CD14-positive monocyte (primary cell): ENCODE measurements around the gene POGZ. TPM values are rescaled to one million over a fixed set of nuclear protein-coding genes. Genes with fewer than 3 reads are reported as not detected.
"Not testable (repeated sequence)": the region's sequence is repeated elsewhere in the genome, so short reads cannot be mapped to it uniquely, and the experiment has no call there.

Experiments
- DNase-seq, 3 donors: peaks; one replicate each; pipeline ENCODE4 v3.0.0-alpha.2; 2011 to 2022
- H2AFZ ChIP-seq: 2 replicates; pipeline ENCODE4 v1.6.0; 2012; ENCODE audit warnings: mild to moderate bottlenecking, low read depth, low read length, inconsistent platforms; ENCODE audit not compliant: insufficient read depth, poor library complexity, severe bottlenecking
- H3K27ac ChIP-seq, 2 donors: 1 replicate in 1 of 2; 2 replicates in 1 of 2; pipeline ENCODE4 v1.5.1; 2012 to 2013; ENCODE audit warnings: low read length in 2 of 2, control low read depth in 1 of 2, inconsistent platforms in 1 of 2, low read depth in 1 of 2, mild to moderate bottlenecking in 1 of 2
- H3K27me3 ChIP-seq, 2 donors: one replicate each; pipeline versions ENCODE4 v1.6.0 to v1.6.1; 2011 to 2013; ENCODE audit warnings: low read length in 2 of 2; ENCODE audit not compliant: control insufficient read depth in 2 of 2, insufficient read depth in 2 of 2
- H3K36me3 ChIP-seq, 2 donors: replicated peaks in 1 of 2; 1 replicate in 1 of 2; 2 replicates in 1 of 2; pipeline versions ENCODE4 v1.5.1 to v1.6.1; 2012 to 2013; ENCODE audit warnings: low read length in 2 of 2, control low read depth in 1 of 2, inconsistent platforms in 1 of 2, mild to moderate bottlenecking in 1 of 2; ENCODE audit not compliant: insufficient read depth in 2 of 2, control insufficient read depth in 1 of 2
- H3K4me1 ChIP-seq, 2 donors: 1 replicate in 1 of 2; 2 replicates in 1 of 2; pipeline versions ENCODE4 v1.5.1 to v1.6.1; 2012 to 2013; ENCODE audit warnings: low read length in 2 of 2, control low read depth in 1 of 2, inconsistent platforms in 1 of 2, mild to moderate bottlenecking in 1 of 2, moderate library complexity in 1 of 2; ENCODE audit not compliant: insufficient read depth in 2 of 2, control insufficient read depth in 1 of 2
- H3K4me2 ChIP-seq: replicated peaks from 2 replicates; pipeline ENCODE3; 2012; ENCODE audit warnings: low read length, moderate library complexity, mild to moderate bottlenecking; ENCODE audit not compliant: poor library complexity, severe bottlenecking; ENCODE audit errors: extremely low read depth
- H3K4me3 ChIP-seq, 3 experiments: fragments of 200-600 bp in 1 of 3; sonication (generic) in 1 of 3; replicated peaks in 1 of 3; 1 replicate in 2 of 3; 2 replicates in 1 of 3; pipeline ENCODE4 v1.5.1; 2011 to 2013; ENCODE audit warnings: low read length in 3 of 3, mild to moderate bottlenecking in 3 of 3, control low read depth in 2 of 3, low read depth in 2 of 3, inconsistent platforms in 1 of 3, moderate library complexity in 1 of 3
- H3K79me2 ChIP-seq: 2 replicates; pipeline ENCODE4 v1.6.0; 2012; ENCODE audit warnings: mild to moderate bottlenecking, control low read depth, inconsistent platforms, low read length, moderate library complexity; ENCODE audit not compliant: insufficient read depth
- H3K9ac ChIP-seq: 2 replicates; pipeline ENCODE4 v1.6.0; 2017; ENCODE audit warnings: low read length, mild to moderate bottlenecking; ENCODE audit not compliant: insufficient read depth, poor library complexity, severe bottlenecking
- H3K9me3 ChIP-seq, 2 donors: replicated peaks in 1 of 2; 1 replicate in 1 of 2; 2 replicates in 1 of 2; pipeline versions ENCODE4 v1.5.1 to v1.6.1; 2012 to 2013; ENCODE audit warnings: low read length in 2 of 2, control low read depth in 1 of 2; ENCODE audit not compliant: control insufficient read depth in 1 of 2, insufficient read depth in 1 of 2
- H4K20me1 ChIP-seq: 2 replicates; pipeline ENCODE4 v1.6.0; 2012; ENCODE audit warnings: mild to moderate bottlenecking, low read length, control low read depth, moderate library complexity; ENCODE audit not compliant: insufficient read depth
- H3K27ac Mint-ChIP-seq, 7 donors: one replicate each; pipeline ENCODE4 v1.8.0; 2020; ENCODE audit warnings: mild to moderate bottlenecking in 7 of 7, mixed read lengths in 7 of 7, moderate library complexity in 6 of 7, inconsistent platforms in 2 of 7
- H3K27me3 Mint-ChIP-seq, 3 donors: one replicate each; pipeline ENCODE4 v1.8.0; 2021 to 2022; ENCODE audit warnings: low read depth in 3 of 3, mild to moderate bottlenecking in 3 of 3, mixed read lengths in 3 of 3, moderate library complexity in 3 of 3, inconsistent platforms in 1 of 3
- H3K36me3 Mint-ChIP-seq, 2 donors: one replicate each; pipeline ENCODE4 v1.8.0; 2020; ENCODE audit warnings: mixed read lengths in 2 of 2, inconsistent platforms in 1 of 2, mild to moderate bottlenecking in 1 of 2
- H3K4me1 Mint-ChIP-seq: one replicate; pipeline ENCODE4 v1.8.0; 2020; ENCODE audit warnings: mild to moderate bottlenecking, mixed read lengths
- H3K4me3 Mint-ChIP-seq, 2 donors: one replicate each; pipeline ENCODE4 v1.8.0; 2020; ENCODE audit warnings: mild to moderate bottlenecking in 2 of 2, mixed read lengths in 2 of 2, moderate library complexity in 1 of 2
- H3K9me3 Mint-ChIP-seq, 7 donors: one replicate each; pipeline ENCODE4 v1.8.0; 2020 to 2022; ENCODE audit warnings: mixed read lengths in 7 of 7, mild to moderate bottlenecking in 6 of 7, moderate library complexity in 6 of 7, inconsistent platforms in 2 of 7
- WGBS: methylation state at CpG from one replicate; pipeline ENCODE4 v1.1.5; 2013; ENCODE audit warnings: missing lambda C conversion rate; ENCODE audit not compliant: insufficient coverage; 5-methylcytosine and 5-hydroxymethylcytosine counted together
- intact Hi-C, 2 donors: fragments of 100-400 bp; cut with micrococcal nuclease; formaldehyde crosslinking; loops; one replicate each; pipeline versions ENCODE4 v1.15.0 to v1.15.1; 2023
- polyA plus RNA-seq, 3 donors: library from polyadenylated mRNA; depleted of rRNA in 1 of 3; unstranded in 2 of 3; stranded (reverse) in 1 of 3; fragments of 300-500 nt in 2 of 3; fragments of >200 nt in 1 of 3; fragmentation: Illumina TruSeq in 2 of 3; gene quantifications; 1 replicate in 2 of 3; 2 replicates in 1 of 3; pipeline ENCODE4 v1.2.3, GENCODE V29; 2012 to 2021
- TF ChIP-seq, protein P1 (sequence below): fragments of 200-600 bp; IDR thresholded peaks from one replicate; pipeline ENCODE4 v1.8.0; 2022; ENCODE audit warnings: antibody characterized with exemption, mild to moderate bottlenecking

The POGZ gene
- polyA plus RNA-seq, 3 donors, result 0.75 to 41.7 (median 1.8) TPM

DNA sequence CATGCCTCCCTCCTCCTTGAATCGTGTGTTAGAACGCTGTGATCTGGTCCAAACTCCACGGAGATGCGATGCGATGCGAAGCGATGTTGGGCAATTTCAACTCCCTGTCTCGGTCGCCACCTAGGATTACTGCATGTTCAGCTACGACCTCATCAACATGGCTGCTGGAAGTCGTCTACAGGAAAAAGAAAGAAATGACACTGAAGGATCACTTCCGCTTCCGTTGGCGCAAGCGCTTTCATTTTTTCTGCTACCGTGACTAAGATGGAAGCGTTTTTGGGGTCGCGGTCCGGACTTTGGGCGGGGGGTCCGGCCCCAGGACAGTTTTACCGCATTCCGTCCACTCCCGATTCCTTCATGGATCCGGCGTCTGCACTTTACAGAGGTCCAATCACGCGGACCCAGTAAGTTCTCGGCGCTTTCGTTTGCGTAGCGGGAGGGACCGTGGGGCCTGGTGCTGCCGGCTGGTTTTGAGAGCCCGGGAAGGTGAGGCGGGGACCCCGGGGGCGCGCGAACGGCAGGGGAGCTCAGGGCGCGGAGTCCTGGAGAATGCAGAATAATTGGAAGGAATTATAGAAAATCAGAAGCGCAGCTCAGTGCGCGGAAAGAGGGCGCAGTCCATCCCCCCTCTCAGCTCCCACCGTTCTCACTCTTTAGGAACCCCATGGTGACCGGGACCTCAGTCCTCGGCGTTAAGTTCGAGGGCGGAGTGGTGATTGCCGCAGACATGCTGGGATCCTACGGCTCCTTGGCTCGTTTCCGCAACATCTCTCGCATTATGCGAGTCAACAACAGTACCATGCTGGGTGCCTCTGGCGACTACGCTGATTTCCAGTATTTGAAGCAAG lies 59.7 kb downstream of the POGZ start, which contains the start of gene PSMB4:
TSS of gene PSMB4 (plus strand) at position 250 of the 848 bp plus-strand sequence. CDS start at position 265, 15 bp downstream.
- peak within 1 kb of the TSS; percentile 95 to 98 (median 97) for H3K27ac Mint-ChIP-seq
- Histone ChIP-seq H3K9ac (peak within 1 kb of the TSS; percentile 98), H3K4me3 (peak within 1 kb of the TSS; percentile 76 to 99 (median 84)), H3K27me3 (no peaks in the 10 kb centered on the region), H3K4me2 (peak within 1 kb of the TSS; percentile 96), H3K79me2 (peaks cover 19% of the 10 kb centered on the region), H3K4me1 (peaks cover 9 to 17% of the 10 kb centered on the region in 2 donors), H3K36me3 (peaks cover 25 to 41% of the 10 kb centered on the region in 2 donors), H4K20me1 (peaks cover 1% of the 10 kb centered on the region), H3K27ac (peak within 1 kb of the TSS; percentile 73 to 98), H2AFZ (peak within 1 kb of the TSS; percentile 83), H3K9me3 (no peaks in the 10 kb centered on the region)
- peak; percentile 90 to 94 (median 92) for DNase-seq
- peaks cover 15% of the 10 kb centered on the region for H3K4me1 Mint-ChIP-seq
- H3K9me3 Mint-ChIP-seq, result peaks cover 0 to 4% (median 0%) of the 10 kb centered on the region in 7 donors
- peaks cover 36 to 41% of the 10 kb centered on the region in 2 donors for H3K36me3 Mint-ChIP-seq
- peak within 1 kb of the TSS; percentile 86 to 92 for H3K4me3 Mint-ChIP-seq
- intact Hi-C loops, result loop anchor here (5.0 to 10.0 kb wide), 4 partner anchors 52 to 205 kb away; partner anchors contain the start of genes PIP5K1A (in 1 of the 2), RFX5 (in 1 of the 2) and VPS72 (in 1 of the 2)
- H3K27me3 Mint-ChIP-seq, result peaks cover 0 to 10% (median 0%) of the 10 kb centered on the region in 3 donors
- TF ChIP-seq, protein P1, sequence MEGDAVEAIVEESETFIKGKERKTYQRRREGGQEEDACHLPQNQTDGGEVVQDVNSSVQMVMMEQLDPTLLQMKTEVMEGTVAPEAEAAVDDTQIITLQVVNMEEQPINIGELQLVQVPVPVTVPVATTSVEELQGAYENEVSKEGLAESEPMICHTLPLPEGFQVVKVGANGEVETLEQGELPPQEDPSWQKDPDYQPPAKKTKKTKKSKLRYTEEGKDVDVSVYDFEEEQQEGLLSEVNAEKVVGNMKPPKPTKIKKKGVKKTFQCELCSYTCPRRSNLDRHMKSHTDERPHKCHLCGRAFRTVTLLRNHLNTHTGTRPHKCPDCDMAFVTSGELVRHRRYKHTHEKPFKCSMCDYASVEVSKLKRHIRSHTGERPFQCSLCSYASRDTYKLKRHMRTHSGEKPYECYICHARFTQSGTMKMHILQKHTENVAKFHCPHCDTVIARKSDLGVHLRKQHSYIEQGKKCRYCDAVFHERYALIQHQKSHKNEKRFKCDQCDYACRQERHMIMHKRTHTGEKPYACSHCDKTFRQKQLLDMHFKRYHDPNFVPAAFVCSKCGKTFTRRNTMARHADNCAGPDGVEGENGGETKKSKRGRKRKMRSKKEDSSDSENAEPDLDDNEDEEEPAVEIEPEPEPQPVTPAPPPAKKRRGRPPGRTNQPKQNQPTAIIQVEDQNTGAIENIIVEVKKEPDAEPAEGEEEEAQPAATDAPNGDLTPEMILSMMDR, result peak; percentile 20
- under 1% methylated on average over 61 of the region's 63 CpGs for WGBS

DNA sequence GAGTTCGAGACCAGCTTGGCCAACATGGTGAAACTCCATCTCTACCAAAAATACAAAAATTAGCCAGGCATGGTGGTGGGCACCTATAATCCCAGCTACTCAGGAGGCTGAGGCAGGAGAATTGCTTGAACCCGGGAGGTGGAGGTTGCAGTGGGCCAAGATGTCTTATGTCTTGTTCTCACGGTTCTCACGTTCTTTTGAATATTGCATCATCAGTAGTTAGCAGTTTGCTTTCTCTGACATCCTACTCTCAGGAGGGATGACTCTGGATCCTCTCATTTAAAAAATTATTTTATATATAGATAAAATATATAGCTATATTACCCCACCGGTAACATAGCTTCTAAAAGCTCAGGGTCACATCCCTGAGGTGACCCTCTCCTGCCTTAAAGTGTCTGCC lies 63.0 kb downstream of the POGZ start:
- H3K4me2 ChIP-seq, DNase-seq, H3K27ac ChIP-seq, H3K36me3 ChIP-seq, H2AFZ ChIP-seq, H3K9me3 ChIP-seq, H3K27me3 ChIP-seq, H3K9me3 Mint-ChIP-seq, H3K9ac ChIP-seq, H3K4me3 Mint-ChIP-seq, H3K27ac Mint-ChIP-seq, H4K20me1 ChIP-seq, H3K4me3 ChIP-seq: not testable (repeated sequence)
- H3K4me1 ChIP-seq, result peaks cover 9 to 17% of the 10 kb centered on the region in 2 donors
- peaks cover 19% of the 10 kb centered on the region for H3K79me2 ChIP-seq
- intact Hi-C loops, result loop anchor here (5.0 kb wide), 3 partner anchors 49 to 94 kb away; partner anchors contain the start of gene RFX5 (in 1 of the 2)
- Mint-ChIP-seq H3K36me3 (peaks cover 9 to 11% of the 10 kb centered on the region in 2 donors), H3K4me1 (peaks cover 15% of the 10 kb centered on the region), H3K27me3 (peaks cover 0 to 16% (median 1%) of the 10 kb centered on the region in 3 donors)
- no CpG with 5 or more reads among the region's 5 CpGs for WGBS
